Breast epithelium (tissue), 3 donors: ENCODE data around the gene FCHO2.

Experiments used
- POLR2AphosphoS5 ChIP-seq, 3 donors: sonication (generic); formaldehyde crosslinking; IDR thresholded peaks; one replicate each; pipeline ENCODE4 v1.6.1; 2017; ENCODE audit warnings: antibody characterized with exemption in 3 of 3
- TF ChIP-seq, protein P1 (sequence below), 3 donors: fragments of 450-650 bp; IDR thresholded peaks; one replicate each; pipeline ENCODE4 v1.5.1; 2016 to 2017; ENCODE audit warnings: antibody characterized with exemption in 3 of 3, mild to moderate bottlenecking in 3 of 3, moderate library complexity in 3 of 3

DNA sequence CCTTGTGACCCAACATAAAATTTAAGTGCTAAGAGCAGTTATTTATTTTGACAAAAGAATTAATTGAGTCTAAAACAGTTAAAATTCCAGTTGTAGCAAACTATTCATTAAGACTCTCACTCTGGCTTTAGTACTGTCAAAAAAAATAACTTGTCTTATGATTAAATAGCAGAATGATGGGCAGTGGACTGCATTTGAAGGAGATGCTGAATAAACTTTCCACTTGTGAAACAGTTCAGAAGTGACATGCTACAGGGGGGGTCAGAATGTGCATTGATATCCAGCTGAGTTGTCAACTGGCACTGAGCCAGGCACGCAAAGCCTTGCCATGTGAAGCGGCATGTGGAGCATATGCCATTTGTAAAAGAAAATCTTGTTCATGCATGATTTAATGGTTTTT, 76.0 kb downstream of the FCHO2 start:
- TF ChIP-seq POLR2AphosphoS5 (IDR thresholded peaks at IDR 0.05) = no peak
- TF ChIP-seq, protein P1, sequence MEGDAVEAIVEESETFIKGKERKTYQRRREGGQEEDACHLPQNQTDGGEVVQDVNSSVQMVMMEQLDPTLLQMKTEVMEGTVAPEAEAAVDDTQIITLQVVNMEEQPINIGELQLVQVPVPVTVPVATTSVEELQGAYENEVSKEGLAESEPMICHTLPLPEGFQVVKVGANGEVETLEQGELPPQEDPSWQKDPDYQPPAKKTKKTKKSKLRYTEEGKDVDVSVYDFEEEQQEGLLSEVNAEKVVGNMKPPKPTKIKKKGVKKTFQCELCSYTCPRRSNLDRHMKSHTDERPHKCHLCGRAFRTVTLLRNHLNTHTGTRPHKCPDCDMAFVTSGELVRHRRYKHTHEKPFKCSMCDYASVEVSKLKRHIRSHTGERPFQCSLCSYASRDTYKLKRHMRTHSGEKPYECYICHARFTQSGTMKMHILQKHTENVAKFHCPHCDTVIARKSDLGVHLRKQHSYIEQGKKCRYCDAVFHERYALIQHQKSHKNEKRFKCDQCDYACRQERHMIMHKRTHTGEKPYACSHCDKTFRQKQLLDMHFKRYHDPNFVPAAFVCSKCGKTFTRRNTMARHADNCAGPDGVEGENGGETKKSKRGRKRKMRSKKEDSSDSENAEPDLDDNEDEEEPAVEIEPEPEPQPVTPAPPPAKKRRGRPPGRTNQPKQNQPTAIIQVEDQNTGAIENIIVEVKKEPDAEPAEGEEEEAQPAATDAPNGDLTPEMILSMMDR (IDR thresholded peaks at IDR 0.05) = no peak
